ENCODE measurements around the gene UGT3A2. TPM values are rescaled to one million over a fixed set of nuclear protein-coding genes. Genes with fewer than 3 reads are reported as not detected.

Gene UGT3A2

DNA sequence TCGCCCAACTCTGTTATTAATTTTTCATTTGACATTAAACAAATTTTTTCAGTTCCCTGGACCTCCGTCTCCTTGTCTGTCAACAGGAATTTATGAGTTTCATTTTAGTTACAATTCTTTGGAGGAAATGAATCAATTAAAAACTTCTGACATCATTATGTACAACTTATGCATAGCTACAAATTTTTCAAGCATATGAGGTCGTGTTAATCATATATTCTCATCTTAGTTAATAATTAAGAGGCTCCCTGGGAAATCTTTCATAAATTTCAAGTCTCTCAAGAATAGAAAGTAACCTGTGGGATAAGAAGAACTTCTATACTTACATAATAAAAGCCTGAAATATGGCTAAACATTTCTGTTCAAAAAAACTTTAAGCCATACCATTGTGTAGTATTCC, 78.9 kb downstream of the UGT3A2 start:
- Histone ChIP-seq H2BK15ac (replicated peaks; ENCODE audit: low read depth) (no peak overlapping the region), H3K23ac (ENCODE audit: low read length) (no peak overlapping the region), H3K4ac (ENCODE audit: low read depth, low read length) (no peak overlapping the region), H3K4me3 (ENCODE audit: low read length) (no peak overlapping the region), H3K4me2 (ENCODE audit: low read length) (no peak overlapping the region), H2BK120ac (ENCODE audit: low read depth, low read length) (no peak overlapping the region), H3K56ac (ENCODE audit: low read length) (no peak overlapping the region), H2AK5ac (ENCODE audit: low read length) (no peak overlapping the region), H3K27me3 (ENCODE audit: insufficient read depth, low read length, poor library complexity) (no peaks in the 10 kb centered on the region), H2BK5ac (ENCODE audit: low read length) (no peak overlapping the region), H3K18ac (ENCODE audit: low read length) (no peak overlapping the region), H4K5ac (ENCODE audit: low read length) (no peak overlapping the region), H3K36me3 (ENCODE audit: control insufficient read depth, insufficient read depth, low read length) (no peaks in the 10 kb centered on the region), H3K79me2 (ENCODE audit: control insufficient read depth, insufficient read depth, low read length) (no peaks in the 10 kb centered on the region), H3K4me1 (ENCODE audit: control insufficient read depth, low read depth, low read length) (peaks cover 2% of the 10 kb centered on the region), H3K27ac (ENCODE audit: low read depth, low read length) (no peak overlapping the region), H3K9ac (ENCODE audit: low read length) (no peak overlapping the region), H4K8ac (ENCODE audit: low read depth, low read length) (no peak overlapping the region), H3K79me1 (ENCODE audit: low read length) (no peaks in the 10 kb centered on the region)
- no peak for DNase-seq
- WGBS (ENCODE audit: extremely low coverage, insufficient coverage, low lambda C conversion rate) = no CpG with 5 or more reads among the region's 3 CpGs

Small RNA genes lying within 50 kb of the gene (small RNA-seq; reads per million reads assigned to genes)
- gene AC016612.1 (ENCODE audit: insufficient read depth) = not detected
